Measurements from ENCODE around the gene HSPA2.

DNA sequence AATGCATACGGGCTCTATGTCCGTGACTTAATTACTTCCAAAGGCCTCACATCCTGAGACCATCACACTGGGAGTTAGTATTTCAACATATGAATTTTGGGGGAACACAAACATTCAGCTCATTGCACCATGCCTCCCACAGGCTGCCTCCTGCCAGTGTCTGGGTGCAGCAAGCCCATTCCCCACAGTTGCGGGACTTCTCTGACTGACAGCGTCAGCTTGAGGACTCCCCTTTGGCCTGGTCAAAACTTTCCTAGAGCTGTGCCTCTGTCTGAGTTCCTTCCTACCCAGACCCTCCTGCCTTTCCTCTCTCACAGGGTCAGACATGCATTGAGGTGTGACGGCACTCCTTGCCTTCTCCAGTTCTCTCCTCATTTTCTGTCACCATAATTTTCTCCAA is 36.7 kb downstream of the HSPA2 start:
- TF ChIP-seq, protein P1, sequence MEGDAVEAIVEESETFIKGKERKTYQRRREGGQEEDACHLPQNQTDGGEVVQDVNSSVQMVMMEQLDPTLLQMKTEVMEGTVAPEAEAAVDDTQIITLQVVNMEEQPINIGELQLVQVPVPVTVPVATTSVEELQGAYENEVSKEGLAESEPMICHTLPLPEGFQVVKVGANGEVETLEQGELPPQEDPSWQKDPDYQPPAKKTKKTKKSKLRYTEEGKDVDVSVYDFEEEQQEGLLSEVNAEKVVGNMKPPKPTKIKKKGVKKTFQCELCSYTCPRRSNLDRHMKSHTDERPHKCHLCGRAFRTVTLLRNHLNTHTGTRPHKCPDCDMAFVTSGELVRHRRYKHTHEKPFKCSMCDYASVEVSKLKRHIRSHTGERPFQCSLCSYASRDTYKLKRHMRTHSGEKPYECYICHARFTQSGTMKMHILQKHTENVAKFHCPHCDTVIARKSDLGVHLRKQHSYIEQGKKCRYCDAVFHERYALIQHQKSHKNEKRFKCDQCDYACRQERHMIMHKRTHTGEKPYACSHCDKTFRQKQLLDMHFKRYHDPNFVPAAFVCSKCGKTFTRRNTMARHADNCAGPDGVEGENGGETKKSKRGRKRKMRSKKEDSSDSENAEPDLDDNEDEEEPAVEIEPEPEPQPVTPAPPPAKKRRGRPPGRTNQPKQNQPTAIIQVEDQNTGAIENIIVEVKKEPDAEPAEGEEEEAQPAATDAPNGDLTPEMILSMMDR (IDR thresholded peaks at IDR 0.05): no peak
- no peak for TF ChIP-seq POLR2A (IDR thresholded peaks at IDR 0.05)
